Fibroblast of pulmonary artery (primary cell): ENCODE measurements around the gene MPRIP.
A peak's percentile ranks its signal among the peaks of the same experiment; 100 is the strongest.

Source experiments
- DNase-seq: peaks from one replicate; pipeline ENCODE4 v3.0.0-alpha.2; 2010; ENCODE audit warnings: low read depth
- H3K4me3 ChIP-seq: replicated peaks from 2 replicates; pipeline ENCODE4 v1.5.1; 2011; ENCODE audit warnings: low read depth, mild to moderate bottlenecking, control low read depth, low read length, moderate library complexity
- TF ChIP-seq, protein P1 (sequence below): IDR thresholded peaks from 2 replicates; pipeline ENCODE4 v1.5.1; 2011; ENCODE audit warnings: mild to moderate bottlenecking, control low read depth, low read length, inconsistent platforms; ENCODE audit errors: missing control alignments

Gene MPRIP

DNA sequence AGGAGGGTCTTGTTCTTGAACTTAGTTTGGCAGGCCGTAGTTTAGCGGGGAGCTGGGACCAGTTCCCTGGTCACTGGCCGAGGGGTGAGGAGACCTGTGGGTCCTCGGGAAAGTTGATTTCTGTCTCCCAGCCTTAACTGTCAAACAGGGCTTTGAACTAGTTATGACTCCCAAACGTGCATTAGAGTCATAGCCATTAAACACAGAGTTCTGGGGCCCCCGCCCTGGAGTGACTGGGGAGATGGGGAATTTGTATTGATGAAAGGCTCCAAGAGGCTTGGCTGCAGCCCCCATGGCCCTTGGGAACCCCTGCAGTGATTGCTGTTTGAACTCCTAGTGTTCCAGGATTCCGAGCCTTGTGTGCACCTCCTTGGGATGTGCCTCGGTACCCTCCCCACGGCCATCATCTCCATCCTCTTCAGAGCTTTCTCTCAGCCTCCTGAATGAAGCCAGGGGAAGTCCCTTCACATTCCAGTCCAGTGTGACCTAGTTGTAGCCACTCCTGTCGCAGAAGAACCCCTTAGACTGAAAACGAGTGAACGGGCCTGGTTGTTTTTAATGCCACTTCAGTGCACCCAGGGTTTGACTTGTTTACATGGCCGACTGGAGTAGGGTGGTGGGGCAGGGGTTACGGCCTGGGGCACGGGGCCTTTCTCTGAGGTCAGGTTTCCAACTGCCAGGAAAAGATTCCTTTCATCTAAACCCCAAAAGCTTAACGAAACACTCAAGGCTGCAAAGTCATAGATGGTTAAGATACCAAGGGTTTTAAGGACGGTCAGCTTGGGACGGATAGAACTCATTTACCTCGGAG is 1.4 kb downstream of the MPRIP start:
- TF ChIP-seq, protein P1, sequence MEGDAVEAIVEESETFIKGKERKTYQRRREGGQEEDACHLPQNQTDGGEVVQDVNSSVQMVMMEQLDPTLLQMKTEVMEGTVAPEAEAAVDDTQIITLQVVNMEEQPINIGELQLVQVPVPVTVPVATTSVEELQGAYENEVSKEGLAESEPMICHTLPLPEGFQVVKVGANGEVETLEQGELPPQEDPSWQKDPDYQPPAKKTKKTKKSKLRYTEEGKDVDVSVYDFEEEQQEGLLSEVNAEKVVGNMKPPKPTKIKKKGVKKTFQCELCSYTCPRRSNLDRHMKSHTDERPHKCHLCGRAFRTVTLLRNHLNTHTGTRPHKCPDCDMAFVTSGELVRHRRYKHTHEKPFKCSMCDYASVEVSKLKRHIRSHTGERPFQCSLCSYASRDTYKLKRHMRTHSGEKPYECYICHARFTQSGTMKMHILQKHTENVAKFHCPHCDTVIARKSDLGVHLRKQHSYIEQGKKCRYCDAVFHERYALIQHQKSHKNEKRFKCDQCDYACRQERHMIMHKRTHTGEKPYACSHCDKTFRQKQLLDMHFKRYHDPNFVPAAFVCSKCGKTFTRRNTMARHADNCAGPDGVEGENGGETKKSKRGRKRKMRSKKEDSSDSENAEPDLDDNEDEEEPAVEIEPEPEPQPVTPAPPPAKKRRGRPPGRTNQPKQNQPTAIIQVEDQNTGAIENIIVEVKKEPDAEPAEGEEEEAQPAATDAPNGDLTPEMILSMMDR = no peak
- DNase-seq = no peak
- H3K4me3 ChIP-seq = peak overlapping the region; percentile 83

DNA sequence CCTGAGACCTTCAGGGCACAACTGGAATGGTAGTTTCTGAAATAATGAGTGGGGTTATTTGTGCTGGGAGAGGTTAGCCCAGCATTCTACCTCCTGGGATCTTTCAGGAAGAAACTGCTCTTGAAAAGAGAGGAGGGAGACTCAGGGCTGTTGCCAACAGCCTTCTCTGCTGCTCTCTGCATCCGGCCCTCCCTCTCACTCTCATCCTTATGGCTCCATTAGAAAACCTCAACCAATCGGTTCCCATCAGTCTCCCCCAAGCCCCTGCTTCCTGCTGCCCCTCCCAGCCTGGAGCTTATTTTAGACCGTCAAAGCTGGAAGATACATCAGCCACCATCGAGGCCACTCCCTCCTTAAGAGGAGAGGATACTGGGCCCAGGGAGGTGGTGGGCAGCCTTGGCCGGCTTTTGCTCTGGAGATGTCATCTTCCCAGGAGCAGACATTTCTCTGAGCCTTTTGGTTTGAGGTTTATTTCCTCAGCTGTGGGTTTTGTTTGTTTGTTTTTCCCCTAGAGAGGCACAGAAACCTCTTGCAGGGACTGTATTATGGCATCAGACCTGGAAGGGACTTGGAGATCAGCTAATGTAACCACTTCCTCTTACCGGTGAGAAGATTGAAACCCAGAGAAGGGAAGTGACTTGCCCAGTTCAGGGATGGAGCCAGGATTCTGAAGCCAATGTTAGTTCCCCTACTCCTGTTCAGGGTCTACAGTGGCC is 2.7 kb downstream of the MPRIP start:
- H3K4me3 ChIP-seq = peak overlapping the region; percentile 83
- DNase-seq = peak; percentile 79
- TF ChIP-seq, protein P1 = no peak

DNA sequence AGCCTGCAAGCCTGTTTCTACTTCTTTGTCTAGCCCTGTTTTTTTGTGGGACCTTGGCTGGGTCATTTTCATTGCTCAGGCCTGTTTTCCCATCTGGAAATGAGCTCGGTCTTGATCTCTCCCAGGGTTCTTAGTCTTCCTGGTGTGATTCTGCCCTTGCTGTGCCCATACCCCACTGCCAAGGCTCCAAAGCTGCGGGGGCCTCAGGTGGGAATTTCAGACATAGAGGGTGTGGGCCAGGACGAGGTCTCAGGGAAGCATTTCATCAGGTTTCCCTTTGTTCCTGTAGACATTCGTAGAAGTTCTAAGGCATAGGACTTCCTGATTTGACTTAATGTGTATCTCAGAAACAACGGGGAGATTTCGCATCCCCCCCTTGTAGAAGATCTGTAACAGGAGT is 5.8 kb downstream of the MPRIP start:
- DNase-seq = no peak
- H3K4me3 ChIP-seq = no peak overlapping the region

DNA sequence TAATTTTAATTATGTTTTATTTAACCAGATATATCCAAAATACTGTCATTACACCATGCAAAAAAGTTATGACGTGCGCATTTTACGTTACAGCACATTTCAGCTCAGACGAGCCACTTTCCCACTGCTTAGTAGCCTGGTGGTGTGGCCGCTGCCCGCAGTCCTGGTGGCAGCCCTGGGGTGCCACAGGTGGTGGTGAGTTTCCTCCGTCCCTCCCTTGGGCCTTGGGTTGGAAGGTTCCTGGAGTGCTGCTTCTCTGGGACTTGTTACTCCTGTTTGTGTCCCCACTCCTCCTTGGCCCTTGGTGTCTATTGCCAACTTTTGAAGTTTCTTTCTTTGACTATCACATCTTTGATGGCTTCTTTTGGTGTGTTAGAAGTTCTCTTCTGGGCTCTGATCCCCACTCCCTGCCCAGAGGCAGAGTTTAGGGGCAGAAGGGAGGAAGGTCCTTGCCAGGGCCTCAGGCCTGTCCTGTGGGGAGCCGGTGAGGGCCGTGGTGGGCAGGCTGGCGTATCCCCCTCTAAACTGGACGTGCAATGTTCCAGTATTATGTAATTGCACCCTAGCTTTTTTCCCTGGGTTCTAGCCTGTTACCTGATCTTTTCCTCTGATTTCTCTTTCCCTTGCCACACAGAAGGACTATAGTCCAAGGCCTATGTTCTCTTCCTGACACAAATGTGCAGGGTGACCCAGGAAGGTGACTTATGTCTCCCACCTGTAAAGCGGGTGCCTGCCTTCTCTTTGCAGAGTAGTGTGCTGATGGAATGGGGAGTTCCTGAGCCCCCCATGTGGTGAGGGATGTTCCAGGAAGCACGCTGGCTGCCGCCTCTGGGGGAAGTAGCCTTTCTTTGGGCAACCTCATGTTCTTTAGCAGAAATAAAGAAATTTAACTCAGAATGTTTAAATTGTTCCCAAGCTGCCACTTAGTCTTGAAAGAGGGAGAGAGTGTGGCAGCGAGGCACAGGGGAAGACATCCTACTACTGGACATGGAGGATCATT is 8.4 kb downstream of the MPRIP start:
- H3K4me3 ChIP-seq = no peak overlapping the region
- DNase-seq = no peak
- TF ChIP-seq, protein P1 = no peak

More for the DNA sequence above, 5.8 kb downstream of the MPRIP start:
- TF ChIP-seq, protein P1 = no peak

DNA sequence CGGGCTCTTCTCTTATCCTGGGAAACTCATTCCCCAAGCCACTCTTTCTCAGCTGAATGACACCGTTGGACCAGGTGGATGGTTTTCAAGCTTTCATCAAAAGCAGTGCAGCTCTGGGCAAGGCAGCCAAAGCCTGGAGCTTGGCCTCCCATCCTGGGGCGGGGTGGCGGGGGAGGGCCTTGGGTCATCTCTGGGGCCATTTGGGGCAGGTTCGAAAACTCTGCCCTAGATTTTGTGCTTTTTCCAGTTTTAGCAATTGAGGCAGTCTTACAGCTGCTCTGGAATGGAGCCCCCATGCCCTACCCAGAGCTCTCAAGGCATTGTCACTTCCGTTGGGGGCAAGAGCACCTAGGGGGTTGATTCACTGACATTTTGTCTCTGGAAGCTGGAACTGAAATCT is 9.1 kb downstream of the MPRIP start:
- DNase-seq = no peak
- TF ChIP-seq, protein P1 = no peak
- no peak overlapping the region for H3K4me3 ChIP-seq

DNA sequence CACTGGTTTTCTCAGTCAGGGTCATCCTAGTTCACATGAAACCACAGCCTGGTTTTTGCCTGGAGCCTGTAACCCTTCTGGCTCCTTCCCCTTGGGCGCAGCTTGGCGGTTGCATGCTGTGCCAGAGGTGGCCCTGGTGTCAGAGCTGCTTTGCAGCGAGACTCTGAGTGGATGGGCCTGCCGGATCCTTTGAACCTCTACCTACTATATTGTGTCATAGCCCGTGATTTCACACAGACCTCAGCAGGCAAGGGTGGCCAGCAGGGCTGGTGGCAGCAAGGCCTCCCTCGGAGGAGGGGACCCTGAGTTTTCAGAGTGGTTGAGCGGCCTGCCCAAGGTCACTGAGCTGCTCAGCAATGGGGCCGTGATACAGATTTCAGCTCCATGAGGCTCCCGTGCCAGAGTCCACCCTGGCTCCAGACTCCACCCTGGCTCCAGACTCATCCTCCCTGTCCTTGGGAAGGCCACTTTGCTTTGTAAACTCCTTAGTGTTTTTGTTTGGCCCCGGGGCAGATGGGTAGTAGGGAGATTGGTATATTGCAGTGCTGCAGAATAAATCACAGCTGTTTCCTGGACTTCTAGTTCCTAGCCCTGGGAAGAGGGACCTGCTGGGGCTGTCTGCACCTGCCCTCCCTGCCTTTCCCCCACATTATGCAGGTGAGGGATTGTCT is 9.7 kb downstream of the MPRIP start:
- no peak for DNase-seq
- no peak overlapping the region for H3K4me3 ChIP-seq
- TF ChIP-seq, protein P1 = no peak
